LNCaP clone FGC (cell line): ENCODE measurements around the gene PMEL.

ENCODE experiments used
- DNase-seq: peaks from one replicate; pipeline ENCODE4 v3.0.0-alpha.2; 2011; ENCODE audit warnings: low read depth
- H3K4me3 ChIP-seq: 2 replicates; pipeline ENCODE4 v1.5.1; 2011; ENCODE audit warnings: mild to moderate bottlenecking, low read depth, low read length, control low read depth
- CTCF ChIP-seq: IDR thresholded peaks from 2 replicates; pipeline ENCODE4 v1.5.1; 2012; ENCODE audit warnings: mild to moderate bottlenecking; ENCODE audit not compliant: control insufficient read depth, insufficient read depth; ENCODE audit errors: extremely low read depth

The PMEL gene

GRCh38 chr12:55965941-55966407, at the start of gene PMEL:
Gene PMEL (minus strand): TSS chr12:55966042. CDS start chr12:55966011, 31 bp downstream.
- no peak for DNase-seq

GRCh38 chr12:56014205-56014604, 48.4 kb upstream of the PMEL start:
- H3K4me3 ChIP-seq: no peak overlapping the region
- DNase-seq: no peak
- TF ChIP-seq CTCF: no peak

More at GRCh38 chr12:55965941-55966407, at the start of gene PMEL:
- peak within 1 kb of the TSS; percentile 76 for H3K4me3 ChIP-seq
- TF ChIP-seq CTCF: no peak

GRCh38 chr12:56013482-56013881, 47.6 kb upstream of the PMEL start:
- TF ChIP-seq CTCF: no peak
- no peak overlapping the region for H3K4me3 ChIP-seq
- DNase-seq: peak; percentile 30

GRCh38 chr12:56011509-56012090, 45.8 kb upstream of the PMEL start:
- TF ChIP-seq CTCF: no peak
- H3K4me3 ChIP-seq: no peak overlapping the region
- DNase-seq: no peak

- no peak overlapping the region for H3K4me3 ChIP-seq
These were observed 44.3 kb upstream of the PMEL start for GRCh38 chr12:56010111-56010570.

GRCh38 chr12:56007564-56008559, 42.0 kb upstream of the PMEL start:
- peak overlapping the region; percentile 72 for H3K4me3 ChIP-seq
- DNase-seq: no peak
- TF ChIP-seq CTCF: no peak

More at GRCh38 chr12:56010111-56010570, 44.3 kb upstream of the PMEL start:
- no peak for TF ChIP-seq CTCF
- DNase-seq: no peak
